Body of pancreas (tissue), 4 donors: ENCODE results near the gene CFAP61. TPM values are rescaled to one million over a fixed set of nuclear protein-coding genes. Genes with fewer than 3 reads are reported as not detected.
"Not testable (repeated sequence)": the region's sequence is repeated elsewhere in the genome, so short reads cannot be mapped to it uniquely, and the experiment has no call there.

Source experiments
- ATAC-seq: fragments of 150-250 bp; one replicate; pipeline ENCODE4 v1.9.1; 2016
- DNase-seq, 4 donors: peaks; one replicate each; pipeline ENCODE4 v3.0.0-alpha.2; 2019
- H3K27ac ChIP-seq, 4 donors: fragments of 200-600 bp; sonication (generic); 1 replicate in 3 of 4; 2 replicates in 1 of 4; pipeline versions ENCODE4 v1.5.1 to v1.6.1; 2016 to 2019; ENCODE audit warnings: mild to moderate bottlenecking in 1 of 4, mixed read lengths in 1 of 4, moderate library complexity in 1 of 4
- H3K27me3 ChIP-seq, 2 donors: fragments of 200-600 bp; sonication (generic); one replicate each; pipeline ENCODE4 v1.6.0; 2016; ENCODE audit warnings: mild to moderate bottlenecking in 1 of 2
- H3K36me3 ChIP-seq, 2 donors: fragments of 200-600 bp; sonication (generic); replicated peaks in 1 of 2; 2 replicates each; pipeline ENCODE4 v1.5.1; 2016; ENCODE audit warnings: low read depth in 2 of 2; ENCODE audit not compliant: insufficient read depth in 1 of 2
- H3K4me1 ChIP-seq: fragments of 200-600 bp; sonication (generic); one replicate; pipeline ENCODE4 v1.6.0; 2016
- H3K4me3 ChIP-seq, 2 donors: fragments of 200-600 bp; sonication (generic); 1 replicate in 1 of 2; 2 replicates in 1 of 2; pipeline ENCODE4 v1.5.1; 2016 to 2019
- H3K9me3 ChIP-seq, 3 donors: fragments of 200-600 bp; sonication (generic); 1 replicate in 2 of 3; 2 replicates in 1 of 3; pipeline ENCODE4 v1.5.1; 2016
- CTCF ChIP-seq, 7 experiments: fragments of 450-650 bp in 4 of 7; fragments of 200-600 bp in 3 of 7; sonication (generic) in 3 of 7; IDR thresholded peaks; one replicate each; pipeline ENCODE4 v1.5.1; 2016 to 2019; ENCODE audit warnings: antibody characterized with exemption in 7 of 7
- POLR2A ChIP-seq, 3 donors: fragments of 450-650 bp; IDR thresholded peaks; one replicate each; pipeline ENCODE4 v1.6.1; 2016; ENCODE audit warnings: antibody characterized with exemption in 3 of 3, mild to moderate bottlenecking in 2 of 3
- WGBS, 2 donors: methylation state at CpG; one replicate each; pipeline ENCODE4 v1.1.5; 2017; 5-methylcytosine and 5-hydroxymethylcytosine counted together
- intact Hi-C: fragments of 100-400 bp; cut with DNase I; formaldehyde crosslinking; loops from one replicate; pipeline ENCODE4 v1.15.1; 2023
- total RNA-seq, 2 donors: library from RNA; depleted of rRNA; stranded (reverse); fragments of >200 nt; gene quantifications; one replicate each; pipeline ENCODE4 v1.1.0, GENCODE V29; 2016

The CFAP61 gene
- total RNA-seq, 2 donors from 2014 or later: 0.52 TPM; not detected in 1

GRCh38 chr20:20214757-20215275, 162.5 kb downstream of the CFAP61 start:
- ATAC-seq (no peak), DNase-seq (no peak)
- intact Hi-C loops: no loop called here
- Histone ChIP-seq H3K27ac (no peak overlapping the region), H3K27me3 (no peaks in the 10 kb centered on the region), H3K4me3 (no peak overlapping the region), H3K36me3 (no peaks in the 10 kb centered on the region), H3K9me3 (no peaks in the 10 kb centered on the region), H3K4me1 (no peaks in the 10 kb centered on the region)
- 67 to 69% methylated on average over 7 of the region's 7 CpGs for WGBS, 2 donors
- no peak for TF ChIP-seq POLR2A (IDR thresholded peaks at IDR 0.05)

GRCh38 chr20:20215976-20216727, 163.8 kb downstream of the CFAP61 start:
- Histone ChIP-seq H3K36me3 (no peaks in the 10 kb centered on the region), H3K4me1 (no peaks in the 10 kb centered on the region), H3K27ac (no peak overlapping the region), H3K27me3 (no peaks in the 10 kb centered on the region), H3K9me3 (no peaks in the 10 kb centered on the region), H3K4me3 (no peak overlapping the region)
- DNase-seq (peak in 2 of 4 donors; percentile 13 to 20), ATAC-seq (no peak)
- WGBS, 2 donors: 21 to 38% methylated on average over 12 of the region's 12 CpGs
- intact Hi-C loops: no loop called here
- TF ChIP-seq POLR2A (IDR thresholded peaks at IDR 0.05) (no peak), CTCF (IDR thresholded peaks at IDR 0.05) (no peak)

GRCh38 chr20:20216941-20217340, 164.6 kb downstream of the CFAP61 start:
- WGBS, 2 donors: 48% methylated on average over 2 of the region's 2 CpGs
- no peak overlapping the region for H3K4me3 ChIP-seq
- no peaks in the 10 kb centered on the region for H3K4me1 ChIP-seq
- intact Hi-C loops: no loop called here
- no peak for TF ChIP-seq CTCF (IDR thresholded peaks at IDR 0.05)
- no peak for TF ChIP-seq POLR2A (IDR thresholded peaks at IDR 0.05)
- H3K9me3 ChIP-seq: no peaks in the 10 kb centered on the region
- H3K27me3 ChIP-seq: no peaks in the 10 kb centered on the region
- ATAC-seq: no peak
- no peaks in the 10 kb centered on the region for H3K36me3 ChIP-seq
- DNase-seq: no peak
- H3K27ac ChIP-seq: no peak overlapping the region

GRCh38 chr20:20217621-20218020, 165.3 kb downstream of the CFAP61 start:
- Histone ChIP-seq H3K4me1 (no peaks in the 10 kb centered on the region), H3K9me3 (no peaks in the 10 kb centered on the region), H3K27ac (no peak overlapping the region), H3K27me3 (no peaks in the 10 kb centered on the region), H3K4me3 (no peak overlapping the region), H3K36me3 (no peaks in the 10 kb centered on the region)
- no peak for DNase-seq
- ATAC-seq: no peak
- 47% methylated on average over 1 of the region's 1 CpG for WGBS, 2 donors
- intact Hi-C loops: no loop called here
- TF ChIP-seq POLR2A (IDR thresholded peaks at IDR 0.05): no peak

GRCh38 chr20:20218106-20218505, 165.8 kb downstream of the CFAP61 start:
- H3K36me3 ChIP-seq, intact Hi-C loops, DNase-seq, H3K27ac ChIP-seq, H3K27me3 ChIP-seq, H3K9me3 ChIP-seq, ATAC-seq, H3K4me3 ChIP-seq, H3K4me1 ChIP-seq: not testable (repeated sequence)
- 76 to 78% methylated on average over 4 of the region's 4 CpGs for WGBS, 2 donors

- Histone ChIP-seq H3K4me1 (no peaks in the 10 kb centered on the region), H3K27me3 (no peaks in the 10 kb centered on the region), H3K9me3 (no peaks in the 10 kb centered on the region), H3K27ac (no peak overlapping the region), H3K36me3 (no peaks in the 10 kb centered on the region), H3K4me3 (no peak overlapping the region)
- TF ChIP-seq POLR2A (IDR thresholded peaks at IDR 0.05) (no peak), CTCF (IDR thresholded peaks at IDR 0.05) (no peak)
- no peak for ATAC-seq
- no peak for DNase-seq
- intact Hi-C loops: no loop called here
- 83 to 86% methylated on average over 2 of the region's 2 CpGs for WGBS, 2 donors
Observed at GRCh38 chr20:20219016-20219415, 166.7 kb downstream of the CFAP61 start.
